HL-60 (cell line): Measurements from ENCODE around the gene ESPN.

Source experiments
- DNase-seq, 2 experiments: peaks; one replicate each; pipeline ENCODE4 v3.0.0-alpha.2; 2010 to 2020; ENCODE audit warnings: low read depth in 1 of 2, low spot score in 1 of 2
- H3K27ac ChIP-seq: fragments of 250-450 bp; sonication (Bioruptor Pico); replicated peaks from 2 replicates; pipeline ENCODE4 v1.5.1; 2020; ENCODE audit warnings: mild to moderate bottlenecking, moderate library complexity
- H3K27me3 ChIP-seq: fragments of 250-450 bp; sonication (Bioruptor Pico); 2 replicates; pipeline ENCODE4 v1.5.1; 2021; ENCODE audit warnings: mild to moderate bottlenecking, moderate library complexity; ENCODE audit not compliant: insufficient read depth, poor library complexity, severe bottlenecking
- H3K4me3 ChIP-seq: replicated peaks from 2 replicates; pipeline ENCODE4 v1.5.1; 2011; ENCODE audit warnings: mild to moderate bottlenecking, control low read depth, low read length; ENCODE audit not compliant: insufficient read depth
- CTCF ChIP-seq: IDR thresholded peaks from one replicate; pipeline ENCODE4 v1.5.1; 2011; ENCODE audit warnings: low read length, control low read depth, inconsistent platforms; ENCODE audit not compliant: insufficient read depth
- GABPA ChIP-seq: IDR thresholded peaks from 2 replicates; pipeline ENCODE4 v1.6.1; 2012; ENCODE audit warnings: low read depth
- POLR2AphosphoS5 ChIP-seq: IDR thresholded peaks from 2 replicates; pipeline ENCODE4 v1.6.1; 2012; ENCODE audit warnings: low read depth
- REST ChIP-seq: IDR thresholded peaks from 2 replicates; pipeline ENCODE4 v1.6.1; 2012; ENCODE audit warnings: low read depth; ENCODE audit not compliant: insufficient replicate concordance
- SPI1 ChIP-seq: IDR thresholded peaks from 2 replicates; pipeline ENCODE4 v1.6.1; 2012; ENCODE audit warnings: low read depth, mild to moderate bottlenecking, borderline replicate concordance

The ESPN gene

GRCh38 chr1:6507461-6507911 lies 82.9 kb downstream of the ESPN start:
- H3K4me3 ChIP-seq = no peak overlapping the region
- TF ChIP-seq POLR2AphosphoS5 = no peak
- TF ChIP-seq CTCF = no peak
- TF ChIP-seq SPI1 = no peak
- TF ChIP-seq REST = no peak
- DNase-seq = no peak
- H3K27me3 ChIP-seq = peaks cover 2% of the 10 kb centered on the region
- no peak overlapping the region for H3K27ac ChIP-seq

GRCh38 chr1:6508154-6508815 lies 83.7 kb downstream of the ESPN start:
- no peak overlapping the region for H3K27ac ChIP-seq
- TF ChIP-seq SPI1 = no peak
- no peak for TF ChIP-seq GABPA
- TF ChIP-seq REST = no peak
- no peak for TF ChIP-seq POLR2AphosphoS5
- DNase-seq = no peak
- no peak overlapping the region for H3K4me3 ChIP-seq
- H3K27me3 ChIP-seq = peaks cover 2% of the 10 kb centered on the region

- H3K4me3 ChIP-seq = no peak overlapping the region
These were observed 84.2 kb downstream of the ESPN start for GRCh38 chr1:6508816-6509189.

More at GRCh38 chr1:6508816-6509189, 84.2 kb downstream of the ESPN start:
- TF ChIP-seq REST = no peak
- no peak for TF ChIP-seq CTCF
- TF ChIP-seq POLR2AphosphoS5 = no peak
- no peak for TF ChIP-seq GABPA
- no peak for TF ChIP-seq SPI1
- no peak for DNase-seq
- Histone ChIP-seq H3K27ac (no peak overlapping the region), H3K27me3 (peaks cover 2% of the 10 kb centered on the region)
